Liver (tissue), 9 donors: ENCODE measurements around the gene SLIT3. TPM values are rescaled to one million over a fixed set of nuclear protein-coding genes. Genes with fewer than 3 reads are reported as not detected.
A peak's percentile ranks its signal among the peaks of the same experiment; 100 is the strongest.

Experiments used
- DNase-seq: peaks from one replicate; pipeline ENCODE4 v3.0.0-alpha.2; 2017; ENCODE audit warnings: low spot score
- H3K27ac ChIP-seq, 2 donors: one replicate each; pipeline ENCODE4 v1.7.0; 2013; ENCODE audit warnings: inconsistent platforms in 2 of 2, low read length in 2 of 2, control low read depth in 1 of 2, low read depth in 1 of 2, mild to moderate bottlenecking in 1 of 2
- H3K27me3 ChIP-seq, 4 donors: one replicate each; pipeline versions ENCODE4 v1.6.1 to v1.7.0; 2013; ENCODE audit warnings: low read length in 3 of 4, inconsistent platforms in 1 of 4, mild to moderate bottlenecking in 1 of 4, moderate library complexity in 1 of 4; ENCODE audit not compliant: control insufficient read depth in 4 of 4, insufficient read depth in 4 of 4
- H3K36me3 ChIP-seq, 4 donors: one replicate each; pipeline versions ENCODE4 v1.6.1 to v1.7.0; 2013; ENCODE audit warnings: low read length in 3 of 4, mild to moderate bottlenecking in 3 of 4, low read depth in 1 of 4, moderate library complexity in 1 of 4; ENCODE audit not compliant: control insufficient read depth in 4 of 4, insufficient read depth in 3 of 4
- H3K4me1 ChIP-seq, 4 donors: one replicate each; pipeline versions ENCODE4 v1.6.1 to v1.7.0; 2013; ENCODE audit warnings: low read length in 3 of 4, mild to moderate bottlenecking in 3 of 4, moderate library complexity in 1 of 4; ENCODE audit not compliant: control insufficient read depth in 4 of 4, insufficient read depth in 4 of 4
- H3K4me3 ChIP-seq, 3 donors: one replicate each; pipeline versions ENCODE4 v1.6.1 to v1.7.0; 2013; ENCODE audit warnings: low read length in 3 of 3, control low read depth in 1 of 3, low read depth in 1 of 3, mild to moderate bottlenecking in 1 of 3
- H3K9ac ChIP-seq, 2 donors: one replicate each; pipeline ENCODE4 v1.7.0; 2013; ENCODE audit warnings: low read length in 2 of 2, mild to moderate bottlenecking in 2 of 2, moderate library complexity in 2 of 2, control low read depth in 1 of 2, low read depth in 1 of 2
- H3K9me3 ChIP-seq, 4 donors: one replicate each; pipeline versions ENCODE4 v1.6.1 to v1.7.0; 2013; ENCODE audit warnings: low read length in 3 of 4; ENCODE audit not compliant: control insufficient read depth in 4 of 4
- ATF3 ChIP-seq: IDR thresholded peaks from 2 replicates; pipeline ENCODE4 v1.6.1; 2016; ENCODE audit warnings: antibody characterized with exemption
- CTCF ChIP-seq: fragments of 150-350 bp; IDR thresholded peaks from 2 replicates; pipeline ENCODE4 v1.5.1; 2017; ENCODE audit warnings: improper control_type of control experiment, low read depth, low read length; ENCODE audit not compliant: missing input control
- EGR1 ChIP-seq, 2 donors: IDR thresholded peaks; 2 replicates each; pipeline ENCODE4 v1.6.1; 2016 to 2018; ENCODE audit warnings: antibody characterized with exemption in 2 of 2, low read depth in 2 of 2
- FOXA1 ChIP-seq: IDR thresholded peaks from 2 replicates; pipeline ENCODE4 v1.6.1; 2016; ENCODE audit warnings: antibody characterized with exemption
- FOXA2 ChIP-seq: IDR thresholded peaks from 2 replicates; pipeline ENCODE4 v1.6.1; 2016; ENCODE audit warnings: antibody characterized with exemption
- GABPA ChIP-seq, 2 donors: IDR thresholded peaks in 1 of 2; conservative IDR thresholded peaks in 1 of 2; 2 replicates each; pipeline ENCODE4 v1.6.1; 2016; ENCODE audit warnings: antibody characterized with exemption in 2 of 2, mild to moderate bottlenecking in 1 of 2, moderate library complexity in 1 of 2
- HNF4A ChIP-seq, 2 donors: conservative IDR thresholded peaks; 2 replicates each; pipeline ENCODE4 v1.6.1; 2016; ENCODE audit warnings: antibody characterized with exemption in 2 of 2, mild to moderate bottlenecking in 2 of 2
- HNF4G ChIP-seq: IDR thresholded peaks from 2 replicates; pipeline ENCODE4 v1.6.1; 2016; ENCODE audit warnings: antibody characterized with exemption
- JUND ChIP-seq, 2 donors: IDR thresholded peaks; 2 replicates each; pipeline ENCODE4 v1.6.1; 2016; ENCODE audit warnings: antibody characterized with exemption in 2 of 2
- NR2F2 ChIP-seq: IDR thresholded peaks from 2 replicates; pipeline ENCODE4 v1.6.1; 2016; ENCODE audit warnings: antibody characterized with exemption
- RAD21 ChIP-seq, 2 donors: IDR thresholded peaks; 2 replicates each; pipeline ENCODE4 v1.6.1; 2016; ENCODE audit warnings: antibody characterized with exemption in 2 of 2, mild to moderate bottlenecking in 2 of 2
- REST ChIP-seq: IDR thresholded peaks from 2 replicates; pipeline ENCODE4 v1.6.1; 2016; ENCODE audit warnings: antibody characterized with exemption, mild to moderate bottlenecking
- RXRA ChIP-seq, 2 donors: IDR thresholded peaks; 2 replicates each; pipeline ENCODE4 v1.6.1; 2017 to 2018; ENCODE audit warnings: antibody characterized with exemption in 2 of 2, mild to moderate bottlenecking in 1 of 2
- SP1 ChIP-seq: IDR thresholded peaks from 2 replicates; pipeline ENCODE4 v1.6.1; 2018; ENCODE audit warnings: antibody characterized with exemption, mild to moderate bottlenecking
- TAF1 ChIP-seq: conservative IDR thresholded peaks from 2 replicates; pipeline ENCODE4 v1.6.1; 2016; ENCODE audit warnings: antibody characterized with exemption, mild to moderate bottlenecking
- WGBS: extraction: QIAGEN DNeasy Blood & Tissue Kit; methylation state at CpG from one replicate; pipeline ENCODE4 v1.1.7; 2013; 5-methylcytosine and 5-hydroxymethylcytosine counted together
- polyA plus RNA-seq, 2 donors: library from polyadenylated mRNA; stranded (reverse) in 1 of 2; unstranded in 1 of 2; fragments of 200-250 nt in 1 of 2; fragments of >200 nt in 1 of 2; fragmentation: Nextera tagmentation in 1 of 2; extraction: Ambion mirVana in 1 of 2; gene quantifications; one replicate each; pipeline versions ENCODE4 v1.2.1 to v1.2.3, GENCODE V29; 2013 to 2015
- total RNA-seq, 2 donors: library from RNA; depleted of rRNA; stranded (reverse); fragments of >200 nt; gene quantifications; one replicate each; pipeline ENCODE4 v1.2.3, GENCODE V29; 2014
- TF ChIP-seq, protein P1 (sequence below): IDR thresholded peaks from 2 replicates; pipeline ENCODE4 v1.6.1; 2016; ENCODE audit warnings: antibody characterized with exemption
- donor health status: healthy.
- donor health status: healthy.
- donor health status: healthy.
- donor health status: healthy.
- donor health status: healthy.

The SLIT3 gene
- total and polyA plus RNA-seq, 4 donors: 0.61 to 1.3 (median 0.91) TPM

- Histone ChIP-seq H3K9ac (no peak overlapping the region), H3K4me3 (peak overlapping the region in 1 of 3 donors; percentile 30), H3K27ac (no peak overlapping the region), H3K27me3 (peaks cover 3 to 19% (median 9%) of the 10 kb centered on the region in 4 donors), H3K4me1 (peaks cover 0 to 12% (median 5%) of the 10 kb centered on the region in 4 donors), H3K36me3 (no peaks in the 10 kb centered on the region), H3K9me3 (no peaks in the 10 kb centered on the region)
- no peak for TF ChIP-seq FOXA1
- TF ChIP-seq GABPA (IDR thresholded peaks at IDR 0.05 in 1 of 2, conservative IDR thresholded peaks at IDR 0.05 in 1 of 2): no peak
- TF ChIP-seq, protein P1, sequence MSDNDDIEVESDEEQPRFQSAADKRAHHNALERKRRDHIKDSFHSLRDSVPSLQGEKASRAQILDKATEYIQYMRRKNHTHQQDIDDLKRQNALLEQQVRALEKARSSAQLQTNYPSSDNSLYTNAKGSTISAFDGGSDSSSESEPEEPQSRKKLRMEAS: no peak
- TF ChIP-seq HNF4G: no peak
- no peak for TF ChIP-seq JUND (IDR thresholded peaks at IDR 0.05)
- TF ChIP-seq NR2F2: no peak
- TF ChIP-seq RXRA (IDR thresholded peaks at IDR 0.05): no peak
- TF ChIP-seq SP1: no peak
- TF ChIP-seq ATF3: no peak
- no peak for TF ChIP-seq REST
- no peak for TF ChIP-seq CTCF
- TF ChIP-seq FOXA2: no peak
- TF ChIP-seq TAF1: no peak
- TF ChIP-seq RAD21 (IDR thresholded peaks at IDR 0.05): no peak
- TF ChIP-seq EGR1 (IDR thresholded peaks at IDR 0.05; ENCODE audit: low read depth in 2 of 2): no peak
- 11% methylated on average over 18 of the region's 18 CpGs for WGBS
- no peak for DNase-seq
These were observed 521 bp upstream of the SLIT3 start for GRCh38 chr5:169301386-169301934.

GRCh38 chr5:169299663-169300467, 1.1 kb downstream of the SLIT3 start:
- TF ChIP-seq EGR1 (IDR thresholded peaks at IDR 0.05; ENCODE audit: low read depth in 2 of 2): no peak
- no peak for TF ChIP-seq RXRA (IDR thresholded peaks at IDR 0.05)
- TF ChIP-seq FOXA1: no peak
- TF ChIP-seq GABPA (IDR thresholded peaks at IDR 0.05 in 1 of 2, conservative IDR thresholded peaks at IDR 0.05 in 1 of 2): no peak
- no peak for TF ChIP-seq RAD21 (IDR thresholded peaks at IDR 0.05)
- TF ChIP-seq SP1: no peak
- TF ChIP-seq HNF4A (conservative IDR thresholded peaks at IDR 0.05): no peak
- no peak for TF ChIP-seq ATF3
- H3K9me3 ChIP-seq: no peaks in the 10 kb centered on the region
- H3K36me3 ChIP-seq: no peaks in the 10 kb centered on the region
- peaks cover 3 to 19% (median 7%) of the 10 kb centered on the region in 4 donors for H3K27me3 ChIP-seq
- peaks cover 0 to 12% (median 5%) of the 10 kb centered on the region in 4 donors for H3K4me1 ChIP-seq
- no peak for DNase-seq
- H3K27ac ChIP-seq: no peak overlapping the region
- WGBS: 17% methylated on average over 35 of the region's 35 CpGs
- no peak overlapping the region for H3K4me3 ChIP-seq
- H3K9ac ChIP-seq: no peak overlapping the region
